Endometrium (tissue), 2 donors: ENCODE data around the gene CCDC77.

ENCODE experiments used
- FAIRE-seq: peaks from 2 replicates; lab custom pipeline; 2012; peaks lifted over from hg19 to GRCh38; lab: Jason Lieb, UNC
- donor health status: control.
- donor health status: control.

The CCDC77 gene

GRCh38 chr12:480831-481816, 79.7 kb downstream of the CCDC77 start:
- no peak for FAIRE-seq

- no peak for FAIRE-seq
Observed at GRCh38 chr12:482061-482460, 80.6 kb downstream of the CCDC77 start.

GRCh38 chr12:484096-484495, 82.7 kb downstream of the CCDC77 start:
- FAIRE-seq, result no peak

- FAIRE-seq, result no peak
Observed at GRCh38 chr12:490260-490659, 88.8 kb downstream of the CCDC77 start.
